Esophagus (tissue), 2 donors: ENCODE data around the gene WWP2. TPM values are rescaled to one million over a fixed set of nuclear protein-coding genes. Genes with fewer than 3 reads are reported as not detected.
"Not testable (repeated sequence)": the region's sequence is repeated elsewhere in the genome, so short reads cannot be mapped to it uniquely, and the experiment has no call there.

Experiments
- H3K27ac ChIP-seq, 2 donors: one replicate each; pipeline ENCODE4 v1.5.1; 2013; ENCODE audit warnings: low read depth in 2 of 2, mild to moderate bottlenecking in 2 of 2, inconsistent platforms in 1 of 2, low read length in 1 of 2, moderate library complexity in 1 of 2
- H3K27me3 ChIP-seq, 2 donors: one replicate each; pipeline ENCODE4 v1.6.1; 2013; ENCODE audit warnings: low read length in 2 of 2, control low read depth in 1 of 2, mild to moderate bottlenecking in 1 of 2; ENCODE audit not compliant: insufficient read depth in 2 of 2, control insufficient read depth in 1 of 2
- H3K36me3 ChIP-seq, 2 donors: one replicate each; pipeline ENCODE4 v1.6.1; 2013; ENCODE audit warnings: low read length in 1 of 2; ENCODE audit not compliant: control insufficient read depth in 2 of 2, insufficient read depth in 2 of 2
- H3K4me1 ChIP-seq, 2 donors: one replicate each; pipeline ENCODE4 v1.6.1; 2013; ENCODE audit warnings: low read length in 1 of 2; ENCODE audit not compliant: control insufficient read depth in 2 of 2, insufficient read depth in 2 of 2
- H3K4me3 ChIP-seq, 2 donors: one replicate each; pipeline ENCODE4 v1.5.1; 2013; ENCODE audit warnings: low read length in 2 of 2, mild to moderate bottlenecking in 2 of 2, low read depth in 1 of 2, moderate library complexity in 1 of 2
- H3K9me3 ChIP-seq, 2 donors: one replicate each; pipeline ENCODE4 v1.6.1; 2013; ENCODE audit warnings: mild to moderate bottlenecking in 2 of 2, low read depth in 1 of 2, low read length in 1 of 2, moderate library complexity in 1 of 2; ENCODE audit not compliant: control insufficient read depth in 2 of 2, insufficient read depth in 1 of 2
- WGBS, 2 donors: extraction: QIAGEN DNeasy Blood & Tissue Kit; methylation state at CpG; one replicate each; pipeline ENCODE4 v1.1.7; 2013; 5-methylcytosine and 5-hydroxymethylcytosine counted together
- polyA plus RNA-seq, 2 donors: library from polyadenylated mRNA; stranded (reverse); fragments of 200-250 nt; gene quantifications; one replicate each; pipeline ENCODE4 v1.2.3, GENCODE V29; 2013
- donor health status: healthy with polysubstance abuse.
- donor health status: Bipolar disorder and iron deficiency.

WWP2 gene
- polyA plus RNA-seq, 2 donors = 17.7 to 18.5 TPM

DNA sequence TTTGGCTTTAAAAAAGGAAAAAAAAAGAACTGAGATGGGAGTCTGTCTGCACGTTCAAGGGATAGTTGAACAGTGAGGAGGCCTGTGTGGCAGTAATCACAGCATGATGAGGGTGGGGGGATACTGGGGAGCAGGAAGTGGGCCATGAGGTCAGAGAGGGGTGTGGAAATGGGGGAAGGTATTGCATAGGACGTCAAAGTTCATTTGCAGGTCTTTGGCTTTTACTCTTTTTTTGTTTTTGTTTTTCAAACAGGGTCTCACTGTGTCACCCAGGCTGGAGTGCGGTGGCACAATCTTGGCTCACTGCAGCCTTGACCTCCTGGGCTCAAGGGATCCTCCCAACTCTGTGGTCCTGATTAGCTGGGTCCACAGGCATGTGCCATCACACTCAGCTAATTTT is 19.0 kb downstream of the WWP2 start:
- no peaks in the 10 kb centered on the region for H3K4me1 ChIP-seq
- H3K9me3 ChIP-seq = no peaks in the 10 kb centered on the region
- 83 to 86% methylated on average over 3 of the region's 3 CpGs for WGBS, 2 donors

DNA sequence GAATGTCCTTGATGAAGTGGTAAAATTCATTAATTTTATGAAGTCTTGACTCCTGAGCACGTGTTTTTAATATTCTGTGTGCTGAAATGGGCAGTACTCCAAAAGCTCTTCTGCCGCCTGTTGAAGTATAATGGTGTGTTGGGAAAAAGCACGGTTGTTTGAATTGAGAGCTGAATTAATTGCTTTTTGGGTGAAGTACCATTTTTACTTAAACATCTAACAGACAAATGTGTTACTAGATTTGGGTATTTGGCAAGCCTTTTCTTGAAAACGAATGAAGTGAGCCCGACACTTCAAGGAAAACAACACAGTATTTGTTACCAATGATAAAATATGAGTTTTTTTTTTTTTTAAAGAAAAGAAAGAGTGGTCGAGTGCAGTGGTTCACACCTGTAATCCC is 22.5 kb downstream of the WWP2 start:
- WGBS, 2 donors = 76 to 79% methylated on average over 6 of the region's 6 CpGs
- Histone ChIP-seq H3K4me3 (no peak overlapping the region), H3K36me3 (peaks cover 5 to 8% of the 10 kb centered on the region in 2 donors), H3K4me1 (no peaks in the 10 kb centered on the region), H3K9me3 (no peaks in the 10 kb centered on the region), H3K27me3 (no peaks in the 10 kb centered on the region), H3K27ac (no peak overlapping the region)

More for the DNA sequence above, 19.0 kb downstream of the WWP2 start:
- no peak overlapping the region for H3K4me3 ChIP-seq
- H3K36me3 ChIP-seq = peaks cover 0 to 4% of the 10 kb centered on the region in 2 donors
- H3K27me3 ChIP-seq = no peaks in the 10 kb centered on the region
- H3K27ac ChIP-seq = no peak overlapping the region

DNA sequence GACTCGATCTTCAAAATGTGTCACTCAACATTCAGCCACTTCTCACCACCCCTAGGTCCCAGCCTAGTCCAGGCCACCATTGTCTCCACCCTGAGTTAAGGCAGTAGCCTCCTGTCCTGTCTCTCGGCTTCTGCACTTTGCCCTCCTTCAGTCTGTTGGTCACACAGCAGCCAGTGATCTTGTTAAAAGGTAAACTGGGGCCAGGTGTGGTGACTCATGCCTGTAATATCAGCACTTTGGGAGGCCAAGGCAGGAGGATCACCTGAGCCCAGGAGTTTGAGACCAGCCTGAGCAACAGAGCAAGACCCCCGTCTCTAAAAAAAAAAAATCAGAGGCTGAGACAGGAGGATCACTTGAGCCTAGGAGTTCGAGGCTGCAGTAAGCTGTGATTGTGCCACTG is 25.8 kb downstream of the WWP2 start:
- peaks cover 5 to 13% of the 10 kb centered on the region in 2 donors for H3K36me3 ChIP-seq
- H3K27ac ChIP-seq = no peak overlapping the region
- no peaks in the 10 kb centered on the region for H3K27me3 ChIP-seq
- no peaks in the 10 kb centered on the region for H3K4me1 ChIP-seq
- H3K4me3 ChIP-seq = no peak overlapping the region
- no peaks in the 10 kb centered on the region for H3K9me3 ChIP-seq
- WGBS, 2 donors = 93 to 97% methylated on average over 4 of the region's 4 CpGs

DNA sequence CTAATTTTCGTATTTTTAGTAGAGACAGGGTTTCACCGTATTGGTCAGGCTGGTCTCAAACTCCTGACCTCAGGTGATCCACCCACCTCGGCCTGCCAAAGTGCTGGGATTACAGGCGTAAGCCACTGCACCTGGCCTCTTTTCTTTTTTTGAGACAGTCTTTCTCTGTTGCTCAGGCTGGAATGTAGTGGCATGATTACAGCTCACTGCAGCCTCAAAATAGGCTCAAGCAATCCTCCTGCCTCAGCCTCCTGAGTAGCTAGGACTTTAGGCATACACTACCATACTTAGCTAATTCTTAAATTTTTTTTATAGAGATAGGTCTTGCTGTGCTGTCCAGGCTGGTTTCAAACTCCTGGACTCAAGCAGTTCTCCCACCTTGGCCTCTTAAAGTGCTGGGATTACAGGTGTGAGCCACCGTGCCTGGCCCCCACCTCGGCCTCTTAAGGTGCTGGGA is 29.3 kb downstream of the WWP2 start:
- not testable (repeated sequence) for H3K4me1 ChIP-seq
- 95% methylated on average over 6 of the region's 6 CpGs for WGBS, 2 donors
- peaks cover 5 to 10% of the 10 kb centered on the region in 2 donors for H3K36me3 ChIP-seq

DNA sequence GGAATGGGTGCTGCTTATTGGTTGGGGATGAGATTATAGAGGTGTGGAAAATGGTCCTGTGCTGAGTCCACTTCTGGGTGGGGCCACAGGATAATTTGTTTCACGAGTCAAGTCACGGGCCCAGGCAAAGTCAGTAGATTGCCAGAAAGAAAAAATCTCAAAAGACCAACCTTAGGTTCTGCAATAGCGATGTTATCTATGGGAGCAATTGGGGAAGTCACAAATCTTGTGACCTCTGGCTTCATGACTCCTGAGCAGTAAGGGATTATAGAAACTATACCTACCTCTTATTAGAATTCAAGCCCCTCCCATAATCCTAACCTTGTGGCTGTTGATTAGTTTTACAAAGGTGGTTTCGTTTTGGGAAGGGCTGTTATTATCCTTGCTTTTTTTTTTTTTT is 31.4 kb downstream of the WWP2 start:
- Histone ChIP-seq H3K4me3 (no peak overlapping the region), H3K9me3 (no peaks in the 10 kb centered on the region), H3K4me1 (no peaks in the 10 kb centered on the region), H3K27me3 (no peaks in the 10 kb centered on the region), H3K27ac (no peak overlapping the region), H3K36me3 (peaks cover 3 to 8% of the 10 kb centered on the region in 2 donors)
- 89 to 92% methylated on average over 4 of the region's 4 CpGs for WGBS, 2 donors

More for the DNA sequence above, 29.3 kb downstream of the WWP2 start:
- not testable (repeated sequence) for H3K4me3 ChIP-seq, H3K27ac ChIP-seq, H3K27me3 ChIP-seq, H3K9me3 ChIP-seq

DNA sequence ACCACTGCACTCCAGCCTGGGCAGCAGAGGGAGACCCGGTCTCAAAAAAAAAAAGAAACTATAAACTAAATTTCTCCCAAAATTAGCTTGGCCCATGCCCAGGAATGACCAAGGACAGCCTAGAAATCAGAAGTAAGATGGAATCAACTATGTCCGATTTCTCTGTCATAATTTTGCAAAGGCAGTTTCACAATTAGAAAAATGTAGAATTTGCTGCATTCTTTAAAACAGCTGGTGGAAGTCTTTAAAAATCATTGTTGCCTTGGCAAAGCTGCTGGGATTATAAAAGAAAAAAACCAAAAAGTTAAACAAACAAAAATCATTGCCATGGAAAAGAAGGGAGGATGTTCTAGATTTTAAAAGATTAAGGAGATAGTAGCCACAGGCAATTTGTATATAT is 32.4 kb downstream of the WWP2 start:
- peaks cover 9 to 10% of the 10 kb centered on the region in 2 donors for H3K36me3 ChIP-seq
- H3K9me3 ChIP-seq = no peaks in the 10 kb centered on the region
- no peak overlapping the region for H3K4me3 ChIP-seq
- 81 to 85% methylated on average over 2 of the region's 2 CpGs for WGBS, 2 donors
- no peak overlapping the region for H3K27ac ChIP-seq
- H3K4me1 ChIP-seq = no peaks in the 10 kb centered on the region
- H3K27me3 ChIP-seq = no peaks in the 10 kb centered on the region

DNA sequence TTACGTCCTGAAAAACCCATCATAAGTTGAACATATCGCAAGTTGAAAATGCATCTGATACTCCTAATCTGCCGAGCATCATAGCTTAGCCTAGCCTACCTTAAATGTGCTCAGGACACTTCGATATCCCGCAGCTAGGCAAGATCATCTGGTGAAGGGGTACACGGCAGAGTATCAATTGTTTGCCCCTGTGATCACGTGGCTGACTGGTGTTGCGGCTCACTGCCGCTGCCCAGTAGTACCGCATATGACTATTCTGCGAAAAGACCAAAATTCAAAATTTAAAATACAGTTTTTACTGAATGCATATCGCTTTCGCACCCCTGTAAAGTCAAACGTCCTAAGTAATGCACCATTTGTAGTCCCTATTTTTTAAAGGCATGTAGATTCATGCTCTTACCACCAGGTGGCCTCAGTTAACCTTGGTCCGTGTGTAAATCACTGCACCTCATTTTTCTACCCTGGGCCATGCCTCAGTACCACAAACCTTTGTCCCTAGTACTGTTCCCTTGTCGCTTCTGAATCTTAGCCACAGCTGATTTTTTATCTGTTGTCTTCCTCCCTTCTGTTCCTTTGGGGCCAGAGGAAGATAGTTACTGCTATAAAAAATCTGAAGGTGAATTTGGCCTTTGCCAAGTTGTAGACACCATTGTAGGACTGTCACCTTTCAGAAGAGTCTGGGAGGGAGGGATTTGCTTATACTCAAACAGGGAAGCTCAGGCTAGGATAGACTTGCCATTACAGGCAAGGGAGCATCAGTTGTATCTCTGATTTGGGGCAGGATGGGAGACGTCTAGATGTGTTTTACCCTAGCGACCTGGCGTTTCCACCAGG is 34.4 kb downstream of the WWP2 start:
- Histone ChIP-seq H3K4me1 (no peaks in the 10 kb centered on the region), H3K36me3 (peaks cover 13 to 14% of the 10 kb centered on the region in 2 donors), H3K9me3 (no peaks in the 10 kb centered on the region), H3K4me3 (no peak overlapping the region), H3K27me3 (no peaks in the 10 kb centered on the region), H3K27ac (no peak overlapping the region)
- WGBS, 2 donors = 48 to 51% methylated on average over 19 of the region's 19 CpGs

DNA sequence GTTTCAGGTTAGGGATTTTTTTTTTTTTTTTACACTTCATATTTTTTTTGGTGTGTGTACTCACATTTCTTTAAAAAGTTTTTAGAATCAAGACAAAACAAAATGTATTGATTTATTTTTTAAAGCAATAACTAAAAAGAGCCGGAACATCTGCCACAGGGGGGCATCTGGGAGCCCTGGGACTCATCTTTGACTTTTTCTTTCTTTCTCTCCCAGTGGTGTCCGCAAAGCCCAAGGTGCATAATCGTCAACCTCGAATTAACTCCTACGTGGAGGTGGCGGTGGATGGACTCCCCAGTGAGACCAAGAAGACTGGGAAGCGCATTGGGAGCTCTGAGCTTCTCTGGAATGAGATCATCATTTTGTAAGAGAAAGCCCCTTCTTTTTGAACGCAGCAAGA is 36.3 kb downstream of the WWP2 start:
- WGBS, 2 donors = 74 to 75% methylated on average over 8 of the region's 8 CpGs
- Histone ChIP-seq H3K4me3 (no peak overlapping the region), H3K4me1 (no peaks in the 10 kb centered on the region), H3K27me3 (no peaks in the 10 kb centered on the region), H3K9me3 (no peaks in the 10 kb centered on the region), H3K36me3 (peaks cover 7 to 14% of the 10 kb centered on the region in 2 donors), H3K27ac (no peak overlapping the region)

DNA sequence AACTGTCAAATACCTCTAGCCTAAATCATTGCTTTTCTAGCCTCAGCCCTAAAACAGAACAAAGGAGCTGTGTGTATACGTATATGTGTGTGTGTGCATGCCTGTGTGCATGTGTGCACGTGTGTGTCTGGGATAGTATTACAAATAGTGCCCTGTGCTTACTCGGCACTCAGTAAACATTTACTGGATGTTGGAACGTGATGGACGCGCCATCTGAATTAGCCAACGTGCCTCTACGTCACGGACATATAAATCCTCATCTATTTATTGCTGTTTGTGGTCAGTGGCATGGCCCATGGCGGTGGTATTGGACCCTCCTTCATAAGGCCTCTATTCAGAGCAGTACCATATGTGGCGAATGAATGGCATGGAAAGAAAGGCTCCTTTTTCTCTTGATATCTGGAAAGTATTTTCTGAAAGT is 37.5 kb downstream of the WWP2 start:
- H3K27me3 ChIP-seq = no peaks in the 10 kb centered on the region
- H3K36me3 ChIP-seq = peaks cover 7 to 14% of the 10 kb centered on the region in 2 donors
- 77 to 80% methylated on average over 11 of the region's 11 CpGs for WGBS, 2 donors
- H3K9me3 ChIP-seq = no peaks in the 10 kb centered on the region
- H3K4me3 ChIP-seq = no peak overlapping the region
- H3K27ac ChIP-seq = no peak overlapping the region
- no peaks in the 10 kb centered on the region for H3K4me1 ChIP-seq

DNA sequence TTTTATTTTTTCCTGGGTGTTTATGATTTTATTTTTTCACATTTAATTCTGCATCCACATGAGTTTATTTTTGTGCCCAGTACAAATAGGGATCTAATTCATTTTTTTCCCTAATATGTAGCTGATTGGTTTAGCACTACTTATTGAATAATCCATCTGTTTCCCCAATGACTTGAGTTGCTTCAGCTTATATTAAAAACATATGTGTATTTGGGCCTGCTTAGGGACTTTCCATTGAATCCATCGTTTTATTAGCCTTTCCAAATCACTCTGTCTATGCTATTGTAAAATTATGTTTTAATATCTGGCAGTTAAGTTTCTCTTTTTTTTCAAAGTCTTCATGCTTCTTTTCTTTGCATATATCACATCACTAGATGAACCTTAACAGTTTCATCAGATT is 42.2 kb downstream of the WWP2 start:
- no peak overlapping the region for H3K4me3 ChIP-seq
- H3K9me3 ChIP-seq = no peaks in the 10 kb centered on the region
- H3K27me3 ChIP-seq = no peaks in the 10 kb centered on the region
- H3K4me1 ChIP-seq = no peaks in the 10 kb centered on the region
- H3K36me3 ChIP-seq = peaks cover 5 to 7% of the 10 kb centered on the region in 2 donors
- WGBS, 2 donors = 48 to 54% methylated on average over 1 of the region's 1 CpG
- H3K27ac ChIP-seq = no peak overlapping the region
